Left lung (tissue), 10 donors: ENCODE data around the gene PLCE1. TPM values are rescaled to one million over a fixed set of nuclear protein-coding genes. Genes with fewer than 3 reads are reported as not detected.
A peak's percentile ranks its signal among the peaks of the same experiment; 100 is the strongest.

Experiments used
- ATAC-seq: fragments of 200-7000 bp; cut with Tn5 transposase; one replicate; pipeline ENCODE4 v1.9.1; 2020; ENCODE audit warnings: moderate library complexity
- DNase-seq, 4 donors: peaks; one replicate each; pipeline ENCODE4 v3.0.0-alpha.2; 2013 to 2020
- H3K27ac ChIP-seq, 2 donors: fragments of 200-600 bp; sonication (generic) in 1 of 2; one replicate each; pipeline versions ENCODE4 v1.5.0 to v1.8.0; 2020 to 2021
- H3K27me3 ChIP-seq, 2 donors: fragments of 200-600 bp; sonication (generic) in 1 of 2; one replicate each; pipeline versions ENCODE4 v1.5.0 to v1.8.0; 2020 to 2021
- H3K36me3 ChIP-seq, 2 donors: fragments of 200-600 bp; sonication (generic) in 1 of 2; one replicate each; pipeline versions ENCODE4 v1.5.0 to v1.8.0; 2020 to 2021
- H3K4me1 ChIP-seq, 2 donors: fragments of 200-600 bp; one replicate each; pipeline ENCODE4 v1.8.0; 2021
- H3K4me3 ChIP-seq, 2 donors: fragments of 200-600 bp; sonication (generic) in 1 of 2; one replicate each; pipeline versions ENCODE4 v1.5.0 to v1.8.0; 2020 to 2021; ENCODE audit warnings: mild to moderate bottlenecking in 1 of 2
- H3K9me3 ChIP-seq, 2 donors: fragments of 200-600 bp; sonication (generic) in 1 of 2; one replicate each; pipeline versions ENCODE4 v1.5.0 to v1.8.0; 2020 to 2021
- CTCF ChIP-seq, 2 donors: fragments of 200-600 bp; sonication (generic) in 1 of 2; IDR thresholded peaks; one replicate each; pipeline versions ENCODE4 v1.5.0 to v1.8.0; 2021; ENCODE audit warnings: antibody characterized with exemption in 2 of 2
- intact Hi-C, 2 donors: fragments of 100-400 bp; cut with DNase I; formaldehyde crosslinking; loops; one replicate each; pipeline versions ENCODE4 v1.11.2 to v1.14.2; 2022
- polyA plus RNA-seq, 6 donors: library from polyadenylated mRNA; unstranded; fragments of 120-200 nt; gene quantifications; one replicate each; pipeline ENCODE4 v1.2.1, GENCODE V29; 2013; ENCODE audit not compliant: insufficient read length in 6 of 6
- total RNA-seq, 2 donors: library from RNA; stranded (reverse); fragmentation: NEBNext Ultra II Directional; extraction: Animal tissue kit (Norgen Biotek cat#: 25700); gene quantifications; one replicate each; pipeline ENCODE4 v1.2.1, GENCODE V29; 2021
- donor health status: DM: no; HTN: yes; CAD: no.
- donor health status: DM: no; HTN: no; CAD: no.

The PLCE1 gene
- total and polyA plus RNA-seq, 8 donors = 6.9 to 26.7 (median 19.3) TPM

GRCh38 chr10:94027197-94027596 lies 33.5 kb downstream of the PLCE1 start:
- Histone ChIP-seq H3K36me3 (no peaks in the 10 kb centered on the region), H3K4me3 (no peak overlapping the region), H3K4me1 (no peaks in the 10 kb centered on the region), H3K27ac (no peak overlapping the region), H3K9me3 (peaks cover 0 to 46% of the 10 kb centered on the region in 2 donors), H3K27me3 (no peaks in the 10 kb centered on the region)
- intact Hi-C loops = no loop called here
- DNase-seq = no peak
- ATAC-seq = no peak
- TF ChIP-seq CTCF (IDR thresholded peaks at IDR 0.05) = no peak

DNA sequence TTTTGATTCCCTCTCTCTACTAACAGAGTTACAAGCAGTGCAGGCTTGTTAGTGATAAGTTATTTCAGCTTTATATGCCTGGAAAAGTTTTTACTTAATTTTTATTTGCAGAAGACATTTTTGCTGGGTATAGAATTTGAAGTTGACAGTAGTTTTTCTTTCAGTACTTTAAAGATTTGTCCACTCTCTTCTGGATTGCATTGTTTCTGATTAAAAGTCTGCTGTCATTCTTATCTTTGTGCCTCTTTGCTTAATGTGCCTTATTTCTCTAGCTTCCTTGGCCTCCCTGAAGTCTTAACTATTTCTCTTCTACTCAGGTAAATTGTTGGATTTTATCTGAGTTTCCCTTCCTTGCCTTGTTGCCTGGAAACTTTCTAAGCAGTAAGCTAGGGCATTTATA lies 36.2 kb downstream of the PLCE1 start:
- Histone ChIP-seq H3K27me3 (no peaks in the 10 kb centered on the region), H3K4me3 (no peak overlapping the region), H3K36me3 (no peaks in the 10 kb centered on the region), H3K27ac (no peak overlapping the region), H3K4me1 (no peaks in the 10 kb centered on the region), H3K9me3 (peaks cover 0 to 46% of the 10 kb centered on the region in 2 donors)
- intact Hi-C loops = no loop called here
- DNase-seq = no peak
- no peak for TF ChIP-seq CTCF (IDR thresholded peaks at IDR 0.05)
- no peak for ATAC-seq

- DNase-seq (no peak), ATAC-seq (no peak)
- intact Hi-C loops = no loop called here
- Histone ChIP-seq H3K4me1 (no peaks in the 10 kb centered on the region), H3K4me3 (no peak overlapping the region), H3K27me3 (no peaks in the 10 kb centered on the region), H3K27ac (no peak overlapping the region), H3K9me3 (no peaks in the 10 kb centered on the region), H3K36me3 (no peaks in the 10 kb centered on the region)
- no peak for TF ChIP-seq CTCF (IDR thresholded peaks at IDR 0.05)
Measured at GRCh38 chr10:94035982-94036765, 42.4 kb downstream of the PLCE1 start.

DNA sequence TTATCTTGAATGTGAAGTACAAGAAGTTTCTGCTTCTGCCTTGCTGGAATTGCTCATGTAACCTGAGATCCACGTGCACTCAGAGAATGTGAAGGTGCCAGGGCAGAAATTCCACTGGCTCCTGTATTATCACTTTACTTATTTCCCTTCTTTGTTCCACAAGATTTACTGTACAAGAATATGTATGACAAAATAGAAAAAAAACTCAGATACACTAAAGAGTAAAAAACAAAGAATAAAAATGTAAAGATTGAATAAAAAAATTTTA lies 43.0 kb downstream of the PLCE1 start:
- H3K27me3 ChIP-seq = no peaks in the 10 kb centered on the region
- no peak for TF ChIP-seq CTCF (IDR thresholded peaks at IDR 0.05)
- no peaks in the 10 kb centered on the region for H3K36me3 ChIP-seq
- H3K27ac ChIP-seq = no peak overlapping the region
- DNase-seq (peak in 1 of 4 donors; percentile 16), ATAC-seq (no peak)
- no peaks in the 10 kb centered on the region for H3K4me1 ChIP-seq
- H3K9me3 ChIP-seq = no peaks in the 10 kb centered on the region
- H3K4me3 ChIP-seq = no peak overlapping the region
- intact Hi-C loops = no loop called here

GRCh38 chr10:94037286-94037685 lies 43.6 kb downstream of the PLCE1 start:
- H3K36me3 ChIP-seq = no peaks in the 10 kb centered on the region
- H3K4me3 ChIP-seq = no peak overlapping the region
- no peaks in the 10 kb centered on the region for H3K27me3 ChIP-seq
- no peaks in the 10 kb centered on the region for H3K9me3 ChIP-seq
- no peak for DNase-seq
- ATAC-seq = no peak
- H3K4me1 ChIP-seq = no peaks in the 10 kb centered on the region
- no peak for TF ChIP-seq CTCF (IDR thresholded peaks at IDR 0.05)
- intact Hi-C loops = no loop called here
- no peak overlapping the region for H3K27ac ChIP-seq
